GM18907 (cell line): ENCODE data around the gene CDIPT.
"Not testable (repeated sequence)": the region's sequence is repeated elsewhere in the genome, so short reads cannot be mapped to it uniquely, and the experiment has no call there.

Experiments used
- ATAC-seq: cut with Tn5 transposase; IDR thresholded peaks from one replicate; pipeline ENCODE4 v1.9.1; 2021; ENCODE audit warnings: mild to moderate bottlenecking, moderate library complexity; ENCODE audit not compliant: unreplicated experiment

The CDIPT gene, protein sequence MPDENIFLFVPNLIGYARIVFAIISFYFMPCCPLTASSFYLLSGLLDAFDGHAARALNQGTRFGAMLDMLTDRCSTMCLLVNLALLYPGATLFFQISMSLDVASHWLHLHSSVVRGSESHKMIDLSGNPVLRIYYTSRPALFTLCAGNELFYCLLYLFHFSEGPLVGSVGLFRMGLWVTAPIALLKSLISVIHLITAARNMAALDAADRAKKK

DNA sequence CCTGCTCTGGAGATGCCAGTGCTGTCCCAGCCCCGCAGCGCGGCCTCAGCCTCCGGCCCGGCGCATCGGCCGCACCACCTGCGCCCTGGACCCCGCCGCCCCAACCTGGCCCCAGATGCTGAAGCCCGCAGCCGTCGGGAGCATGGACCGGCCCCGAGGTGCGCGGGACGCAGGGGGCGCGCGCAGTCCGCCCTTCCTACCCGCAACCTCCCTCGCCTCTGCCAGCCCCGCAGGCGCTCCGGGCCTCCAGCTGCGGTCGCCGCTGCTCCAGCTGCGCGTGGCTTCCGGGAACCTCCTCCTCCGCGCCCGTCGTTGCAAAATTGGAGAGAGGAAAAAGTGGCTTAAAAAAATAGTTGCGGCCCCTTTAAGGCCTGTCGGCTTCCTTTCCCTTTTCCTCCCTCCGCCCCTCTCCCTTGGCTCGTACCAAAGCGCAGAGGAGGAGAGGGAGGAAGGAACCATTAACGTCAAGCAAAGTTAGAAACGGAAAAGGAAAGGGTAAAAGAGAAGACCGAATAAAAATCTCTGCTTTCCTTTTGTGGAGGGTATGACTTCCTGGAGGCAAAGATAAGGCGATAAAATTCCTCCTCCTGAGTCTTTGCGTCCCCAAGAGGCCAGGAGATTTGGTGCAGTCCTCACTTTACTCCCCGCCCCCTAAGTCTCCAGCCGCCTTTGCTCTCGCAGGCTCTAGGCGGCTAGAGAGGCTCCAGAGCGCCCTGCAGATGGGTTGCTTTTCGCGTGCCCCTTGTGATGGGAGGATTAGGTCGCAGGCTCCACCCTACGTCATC, at the start of gene CDIPT:
CDIPT (minus strand) TSS at position 343 of the 785 bp plus-strand sequence. CDS start 369 bp downstream, outside the sequence.
- ATAC-seq = peak; percentile 87

DNA sequence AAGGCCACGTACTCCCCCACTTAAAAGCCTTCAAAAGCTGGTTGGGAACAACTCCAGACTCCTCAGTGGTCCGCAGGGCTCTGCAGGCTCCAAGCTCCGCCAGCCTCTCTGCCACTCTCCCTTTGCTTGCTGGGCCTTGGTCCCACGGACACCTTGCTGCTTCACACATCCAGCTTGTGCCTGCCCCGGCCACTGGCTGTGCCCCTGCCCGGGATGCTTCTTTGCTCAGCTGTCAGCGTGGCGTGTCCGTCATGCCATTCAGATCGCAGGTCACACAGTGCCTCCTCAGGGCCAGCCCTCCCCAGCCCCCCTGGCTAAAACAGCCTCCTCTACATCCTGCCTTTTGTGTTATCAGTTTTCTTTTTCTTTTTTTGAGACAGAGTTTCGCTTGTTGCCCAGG, 49.1 kb upstream of the CDIPT start:
- ATAC-seq = no peak

DNA sequence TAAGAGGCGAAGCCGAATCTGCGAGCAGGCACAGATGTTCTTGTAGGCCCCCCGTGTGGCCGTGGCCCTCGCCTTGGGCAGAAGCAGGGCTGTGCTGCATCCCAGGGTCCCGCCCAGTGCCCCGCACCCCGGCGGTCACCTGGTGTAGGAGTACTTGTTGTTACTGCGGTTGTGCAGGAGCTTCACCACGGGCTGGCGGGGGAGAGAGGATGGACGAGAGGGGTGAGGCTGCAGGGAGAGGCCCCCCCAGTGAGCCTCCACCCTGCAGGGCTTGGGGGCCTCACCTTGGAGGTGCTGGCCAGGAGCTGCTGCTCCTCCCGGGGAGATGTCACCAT, 48.6 kb upstream of the CDIPT start:
- ATAC-seq = no peak

DNA sequence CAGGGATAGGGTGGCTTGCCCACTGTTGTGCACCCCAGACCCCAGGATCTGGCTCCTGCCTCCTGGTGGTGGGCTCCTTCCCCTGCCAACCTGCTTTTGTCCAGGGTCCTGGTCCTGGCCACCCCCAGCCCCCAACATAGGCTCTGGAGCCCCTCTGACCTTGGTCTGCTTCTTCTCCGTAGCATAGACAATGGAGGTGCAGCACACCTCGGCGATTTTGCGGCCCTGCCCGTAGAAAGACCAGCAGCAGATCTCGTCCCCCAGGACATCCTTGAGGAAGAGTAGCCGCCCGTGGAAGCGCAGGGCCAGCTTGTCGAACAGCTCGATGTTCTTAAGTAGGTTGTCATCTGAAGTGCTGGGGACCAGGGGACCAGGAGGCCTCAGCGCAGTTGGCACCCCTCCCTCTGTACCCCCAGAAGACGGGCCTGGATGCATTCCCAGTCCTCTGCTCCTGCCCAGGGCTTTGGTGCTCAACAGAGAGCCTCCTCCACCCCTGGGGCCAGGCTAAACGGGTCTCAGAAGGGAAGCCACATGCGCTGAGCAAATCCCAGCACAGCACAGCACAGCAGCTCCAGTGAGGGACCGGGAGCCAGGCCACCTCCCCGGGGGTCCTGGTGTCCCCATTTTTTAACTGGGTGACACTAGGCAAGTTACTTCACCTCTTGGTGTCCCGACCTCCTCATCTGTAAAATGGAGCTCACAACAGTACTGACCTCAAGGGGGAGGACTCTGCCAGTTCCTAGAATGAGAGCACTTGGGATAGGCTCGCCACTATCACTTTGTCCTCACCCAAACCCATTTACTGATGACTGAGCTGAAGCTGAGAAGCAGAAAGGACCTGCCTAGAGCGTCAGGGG, 48.0 kb upstream of the CDIPT start:
- no peak for ATAC-seq

DNA sequence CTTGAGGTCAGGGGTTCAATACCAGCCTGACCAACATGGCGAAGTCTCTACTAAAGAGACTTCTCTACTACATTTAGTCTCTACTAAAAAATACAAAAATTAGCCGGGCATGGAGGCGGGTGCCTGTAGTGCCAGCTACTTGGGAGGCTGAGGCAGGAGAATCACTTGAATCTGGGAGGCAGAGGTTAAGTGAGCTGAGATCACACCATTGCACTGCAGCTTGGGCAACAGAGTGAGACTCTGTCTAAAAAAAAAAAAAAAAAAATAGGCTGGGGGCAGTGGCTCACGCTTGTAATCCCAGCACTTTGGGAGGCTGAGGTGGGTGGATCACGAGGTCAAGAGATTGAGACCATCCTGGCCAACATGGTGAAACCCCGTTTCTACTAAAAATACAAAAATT, 46.8 kb upstream of the CDIPT start:
- not testable (repeated sequence) for ATAC-seq

DNA sequence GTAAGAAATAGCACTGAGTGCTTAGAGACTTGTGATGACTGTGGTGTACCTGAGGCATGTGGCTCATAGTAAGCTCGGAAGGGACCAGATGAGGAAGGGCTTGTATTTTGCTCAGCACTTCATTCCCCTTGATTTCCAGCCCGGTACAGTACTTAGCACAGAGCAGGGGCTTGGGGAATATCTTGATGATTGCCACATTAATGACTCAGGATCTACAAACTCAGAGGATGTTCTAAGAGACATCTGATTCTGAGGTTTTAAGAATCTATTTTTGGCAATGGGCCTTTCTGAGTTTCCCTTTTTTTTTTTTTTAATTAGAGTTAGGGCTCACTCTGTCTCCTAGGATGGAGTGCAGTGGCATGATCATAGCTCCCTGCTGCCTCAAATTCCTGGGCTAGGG, 46.4 kb upstream of the CDIPT start:
- ATAC-seq = no peak

DNA sequence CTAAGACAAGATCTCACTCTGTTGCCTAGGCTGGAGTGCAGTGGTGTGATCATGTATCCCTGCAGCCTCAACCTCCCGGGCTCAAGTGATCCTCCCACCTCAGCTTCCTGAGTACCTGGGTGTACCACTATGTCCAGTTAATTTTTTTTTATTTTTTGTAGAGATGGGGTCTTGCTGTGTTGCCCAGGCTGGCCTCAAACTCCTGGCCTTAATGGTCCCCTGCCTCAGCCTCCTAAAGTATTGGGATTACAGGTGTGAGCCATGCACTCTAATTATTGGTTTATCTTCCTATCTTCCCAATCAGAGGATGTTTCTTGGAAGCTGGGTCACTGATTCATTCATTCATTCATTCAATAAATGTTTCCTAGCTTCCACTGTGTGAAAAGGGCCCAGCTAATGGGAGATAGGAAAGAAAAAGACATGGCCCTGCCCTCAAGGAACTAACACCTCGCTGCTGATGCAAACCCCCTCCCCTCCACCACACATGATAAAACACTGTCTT, 45.7 kb upstream of the CDIPT start:
- ATAC-seq = no peak

DNA sequence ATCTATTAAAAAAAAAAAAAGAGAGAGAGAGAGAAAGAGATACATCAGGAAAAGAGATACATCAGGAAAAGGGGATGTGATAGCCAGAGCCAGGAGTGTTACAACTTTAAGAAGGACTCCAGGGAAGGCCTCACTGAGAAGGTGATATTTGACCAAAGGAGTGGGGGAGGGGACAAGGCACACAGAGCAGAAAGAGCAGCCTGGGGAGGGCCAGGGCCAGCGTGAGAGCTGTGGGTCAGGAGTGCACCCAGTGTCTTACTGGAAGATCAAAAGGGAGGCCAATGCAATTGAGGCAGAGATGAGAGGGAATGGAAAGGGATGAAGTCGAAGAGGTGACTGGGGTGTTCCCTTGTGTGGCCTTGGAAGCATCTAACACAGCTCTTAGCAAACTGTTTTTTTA, 44.9 kb upstream of the CDIPT start:
- no peak for ATAC-seq

DNA sequence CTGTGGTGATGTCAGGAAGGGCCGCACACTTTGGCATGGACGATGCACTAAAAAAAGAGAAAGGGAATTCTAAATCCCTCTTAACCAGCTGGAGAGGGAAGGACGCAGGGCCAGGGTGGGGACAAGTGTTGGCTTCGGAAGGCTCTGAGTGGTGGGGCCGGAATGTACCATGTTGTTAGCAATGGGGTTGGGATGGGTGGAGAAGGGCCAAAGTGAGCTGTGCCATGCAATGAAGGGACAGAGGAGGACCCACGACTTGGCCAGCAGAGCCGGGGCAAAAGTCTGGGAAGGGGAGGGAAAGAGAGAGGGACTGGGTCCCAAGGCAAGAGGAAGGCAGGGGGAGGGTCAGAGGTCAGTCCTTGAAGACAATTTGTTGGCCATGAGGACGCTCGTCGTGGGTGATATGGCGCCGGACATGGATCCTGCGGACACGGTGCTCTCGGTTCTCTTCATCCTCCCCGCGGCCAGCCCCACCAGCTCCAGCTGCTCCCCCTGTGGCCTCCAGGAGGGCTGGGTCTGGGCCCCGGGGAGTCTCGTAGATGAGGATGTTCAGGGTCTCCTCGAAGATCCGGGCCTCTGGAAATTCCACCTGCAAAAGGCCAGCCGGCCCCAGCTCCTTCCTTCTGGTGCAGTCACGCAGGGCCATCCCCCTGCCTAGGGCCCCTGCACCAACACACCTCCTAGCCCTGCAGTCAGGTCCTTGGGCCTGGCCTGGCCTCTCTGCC, 43.7 kb upstream of the CDIPT start:
- ATAC-seq = no peak

DNA sequence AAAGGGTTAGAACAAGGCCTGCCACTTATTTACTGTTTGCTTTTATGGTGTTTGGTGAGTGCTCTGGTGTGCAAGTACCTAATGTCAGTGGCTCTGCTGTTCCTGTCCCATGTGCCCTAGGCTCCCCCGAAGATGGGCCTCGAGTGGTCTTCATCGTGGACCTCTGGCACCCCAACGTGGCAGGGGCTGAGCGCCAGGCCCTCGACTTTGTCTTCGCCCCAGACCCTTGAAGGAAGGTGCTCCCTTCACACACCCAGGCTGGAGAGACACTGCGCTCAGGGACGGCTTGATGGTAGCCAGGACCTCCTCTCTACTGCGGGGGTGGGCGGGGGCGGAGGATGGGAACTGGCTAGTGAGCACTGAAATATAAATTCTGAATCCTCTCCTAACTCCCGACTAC, 42.6 kb upstream of the CDIPT start:
- ATAC-seq = no peak

DNA sequence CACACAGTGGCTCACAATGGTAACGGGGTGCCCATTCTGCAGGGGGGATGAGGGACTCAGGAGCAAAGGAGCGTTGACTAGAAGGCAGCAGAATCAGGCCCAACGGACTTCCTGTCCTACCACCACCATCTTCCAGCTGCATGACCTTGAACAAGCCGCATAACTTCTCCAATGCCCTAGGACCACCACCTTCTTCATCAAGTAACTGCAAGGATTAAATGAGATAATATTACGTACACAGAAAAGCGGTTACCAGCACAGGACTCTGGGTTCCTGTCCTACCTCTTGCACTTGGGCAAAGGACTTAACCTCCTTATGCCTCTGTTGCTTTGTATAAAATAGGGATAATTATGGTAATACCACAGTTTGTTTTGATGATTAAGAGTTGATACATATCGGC, 41.9 kb upstream of the CDIPT start:
- ATAC-seq = no peak

DNA sequence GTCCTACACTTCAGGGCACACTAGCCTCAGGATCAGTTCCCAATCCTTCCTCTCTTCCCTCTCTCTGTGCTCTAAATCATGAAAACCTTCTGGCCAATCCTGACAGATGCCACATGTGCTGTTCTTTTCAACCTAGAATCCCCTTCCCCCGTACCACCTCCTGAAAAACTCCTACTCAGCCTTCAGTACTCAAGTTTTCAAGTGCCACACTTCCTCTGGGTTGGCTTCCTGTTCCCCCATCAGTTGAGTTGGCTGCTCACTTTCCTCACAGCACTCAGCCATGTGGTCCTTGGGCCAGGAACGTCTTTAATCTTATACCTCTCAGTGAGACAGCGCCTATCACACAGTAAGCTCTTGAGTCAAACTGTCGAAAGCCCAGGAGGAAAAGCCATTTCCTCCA, 40.6 kb upstream of the CDIPT start:
- no peak for ATAC-seq

DNA sequence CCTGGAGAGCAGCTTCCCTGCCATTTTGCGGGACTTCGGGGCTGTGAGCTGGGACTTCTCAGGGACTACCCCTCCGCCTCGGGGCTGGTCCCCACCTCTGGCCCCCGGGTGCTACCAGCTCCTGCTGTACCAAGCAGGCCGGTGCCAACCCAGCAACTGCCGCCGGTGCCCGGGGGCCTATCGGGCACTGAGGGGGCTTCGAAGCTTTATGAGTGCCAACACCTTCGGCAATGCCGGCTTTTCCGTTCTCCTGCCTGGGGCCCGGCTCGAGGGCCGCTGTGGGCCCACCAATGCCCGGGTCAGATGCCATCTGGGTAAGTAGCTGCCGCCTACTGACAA, 38.5 kb upstream of the CDIPT start:
- no peak for ATAC-seq

DNA sequence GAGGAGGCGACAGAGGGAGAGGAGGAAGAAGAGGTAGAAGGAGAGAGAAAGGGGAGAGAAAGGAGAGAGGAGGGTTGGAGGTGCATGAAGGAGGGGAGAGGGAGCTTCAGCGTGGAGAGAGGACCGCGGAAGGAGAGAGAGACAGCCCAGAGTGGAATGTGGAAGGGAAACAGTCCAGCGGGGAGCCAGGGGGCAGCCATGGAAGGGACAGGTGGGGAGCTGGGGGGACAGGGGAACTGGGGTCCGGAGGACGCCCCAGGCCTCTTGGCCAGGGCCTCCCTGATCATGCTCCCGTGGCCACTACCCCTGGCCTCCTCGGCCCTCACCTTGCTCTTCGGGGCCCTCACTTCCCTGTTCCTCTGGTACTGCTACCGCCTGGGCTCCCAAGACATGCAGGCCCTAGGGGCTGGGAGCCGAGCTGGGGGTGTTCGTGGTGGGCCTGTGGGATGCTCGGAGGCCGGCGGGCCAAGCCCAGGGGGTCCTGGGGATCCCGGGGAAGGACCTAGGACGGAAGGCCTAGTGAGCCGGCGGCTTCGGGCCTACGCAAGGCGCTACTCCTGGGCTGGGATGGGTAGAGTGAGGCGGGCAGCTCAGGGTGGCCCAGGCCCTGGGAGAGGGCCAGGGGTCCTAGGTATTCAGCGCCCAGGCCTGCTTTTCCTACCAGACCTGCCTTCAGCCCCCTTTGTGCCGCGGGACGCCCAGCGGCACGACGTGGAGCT, 38.0 kb upstream of the CDIPT start:
- no peak for ATAC-seq

DNA sequence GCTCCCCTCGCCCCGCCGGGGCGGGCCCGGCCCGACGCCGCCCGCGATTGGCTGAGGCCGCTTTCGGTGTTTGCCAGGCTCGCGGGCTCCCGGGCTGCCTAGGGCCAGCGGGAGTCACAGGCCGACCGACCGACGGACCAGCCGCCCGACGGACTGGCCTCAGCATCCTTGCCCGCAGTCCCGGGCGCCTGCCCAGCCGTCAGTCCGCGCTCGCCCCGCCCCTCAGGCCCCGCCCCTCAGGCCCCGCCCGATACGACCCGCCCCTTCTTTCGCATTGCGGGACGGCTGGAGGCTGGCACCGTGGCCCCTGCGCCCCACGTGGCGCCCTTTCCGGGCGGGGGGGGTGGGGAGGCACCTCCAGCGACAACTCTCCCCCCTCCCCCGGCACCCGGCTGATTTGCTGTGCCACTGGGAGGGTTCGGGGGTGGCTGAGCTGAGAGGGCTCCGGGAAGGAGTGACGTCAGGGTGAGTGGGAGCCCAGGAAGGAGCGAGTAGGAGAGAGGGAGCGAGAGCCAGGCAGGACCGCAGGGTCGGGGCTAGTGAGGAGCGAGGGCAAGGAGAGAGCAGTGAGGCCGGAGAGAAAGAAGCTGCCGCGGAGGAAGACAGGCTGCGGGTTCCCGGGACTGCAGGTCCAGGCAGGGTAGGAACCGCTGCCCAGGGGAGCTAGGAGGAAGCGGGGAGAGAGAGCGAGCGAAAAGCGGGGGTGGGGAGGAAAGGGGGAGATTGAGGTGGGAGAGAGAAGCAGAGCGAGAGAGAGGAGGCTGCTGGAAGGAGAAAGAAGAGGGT, 37.3 kb upstream of the CDIPT start, which contains the start of gene ASPHD1:
ASPHD1 (plus strand) TSS at position 387 of the 786 bp plus-strand sequence. CDS start 484 bp downstream, outside the sequence.
- peak; percentile 60 for ATAC-seq

DNA sequence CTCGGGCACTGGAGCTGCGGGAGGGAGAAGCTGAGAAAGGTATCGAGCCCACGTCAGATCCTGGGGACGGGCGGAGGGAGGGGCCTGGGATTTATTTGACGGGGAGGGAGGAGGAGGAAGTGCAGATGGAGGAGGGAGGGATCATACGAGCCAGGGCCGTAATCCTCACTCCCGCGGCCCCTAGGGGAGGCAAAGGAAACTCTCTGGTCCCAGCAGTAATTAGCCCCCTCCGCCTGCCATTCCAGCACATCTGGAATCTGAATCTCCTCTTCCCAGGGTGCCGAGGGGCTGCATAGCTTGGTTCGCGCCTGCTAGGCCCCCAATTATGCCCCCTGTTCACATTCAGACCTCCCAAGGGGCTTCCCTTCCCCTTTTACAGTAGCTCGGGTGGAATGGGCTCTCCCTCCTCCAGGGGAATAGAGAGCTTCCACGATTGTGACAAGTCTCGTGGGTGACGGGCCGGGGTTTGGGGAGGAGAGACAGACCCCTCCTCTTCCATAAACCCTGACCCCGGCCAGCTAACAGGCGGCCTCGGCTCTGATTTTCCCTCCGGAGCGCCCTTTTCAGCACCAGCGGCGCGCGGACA, 36.6 kb upstream of the CDIPT start, which contains the start of gene SEZ6L2:
SEZ6L2 (minus strand) TSS at position 35 of the 586 bp plus-strand sequence. CDS start 531 bp downstream, outside the sequence.
- ATAC-seq = no peak

DNA sequence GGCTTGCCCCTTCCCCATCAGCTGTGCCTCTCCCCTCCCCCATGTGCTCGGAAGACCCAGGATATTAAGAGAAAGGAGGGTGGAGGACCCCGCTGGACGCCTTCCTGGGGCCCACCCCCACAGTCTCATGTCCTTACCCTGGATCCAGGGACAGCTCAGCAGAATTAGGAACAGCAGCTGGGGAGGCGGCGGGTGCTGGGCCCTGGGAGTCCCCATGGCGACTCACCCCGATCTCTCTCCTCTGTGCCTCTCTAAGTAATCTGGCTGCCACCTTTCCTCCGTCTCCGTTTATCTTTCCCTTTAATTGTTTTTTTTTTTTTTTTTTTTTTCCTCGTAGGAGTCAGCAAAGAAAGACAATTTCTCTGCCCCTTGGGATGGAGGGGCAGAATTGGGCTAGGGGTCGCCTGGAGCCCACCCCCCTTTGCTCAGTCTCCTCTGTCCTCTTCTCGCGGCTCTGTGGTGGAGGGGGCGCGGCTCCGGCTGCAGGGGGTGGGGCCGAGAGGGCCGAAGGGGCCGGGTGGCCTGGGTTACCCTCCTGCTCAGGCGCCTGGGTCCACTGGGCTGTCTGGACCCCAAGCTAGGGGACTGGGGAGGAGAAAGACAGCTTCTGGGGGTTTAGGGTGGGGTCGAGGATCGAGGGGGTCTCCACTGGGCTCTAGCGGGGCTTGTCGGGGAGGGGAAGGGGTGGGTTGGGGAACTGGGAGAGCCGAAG, 35.9 kb upstream of the CDIPT start:
- no peak for ATAC-seq

DNA sequence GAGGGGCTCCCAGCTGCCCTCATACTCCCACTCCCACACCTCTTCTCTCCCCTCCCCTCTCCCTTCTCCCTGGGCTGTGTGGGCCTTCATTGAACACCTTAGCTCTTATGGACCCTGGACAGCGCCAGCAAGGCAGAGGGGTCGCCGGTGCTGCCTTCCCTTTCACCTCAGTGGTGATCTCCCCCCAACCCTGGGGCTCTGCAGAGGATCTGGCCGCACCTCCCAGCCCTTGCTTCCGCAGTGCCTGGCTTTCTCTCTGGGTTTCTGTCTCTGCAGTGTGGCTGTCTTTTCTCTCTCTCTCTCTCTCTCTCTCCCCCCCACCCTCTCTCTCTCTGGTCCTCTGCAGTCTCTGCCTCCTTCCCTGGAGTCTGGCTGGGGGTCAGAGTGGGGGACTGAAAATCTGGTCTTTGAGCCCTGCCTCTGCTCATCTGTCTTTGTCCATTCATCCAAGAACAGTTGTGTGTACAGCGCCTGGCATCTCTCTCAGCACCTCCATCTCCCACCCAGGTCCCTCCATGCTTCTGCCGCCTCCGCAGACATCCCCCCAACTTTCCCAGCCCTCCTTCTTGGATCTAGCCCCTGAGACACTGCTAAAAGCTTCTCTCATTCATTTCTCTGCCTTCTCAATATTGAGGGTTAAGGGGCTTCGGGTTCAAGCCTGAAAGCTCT, 35.2 kb upstream of the CDIPT start:
- ATAC-seq = no peak
